ENCODE results near the gene DVL3. TPM values are rescaled to one million over a fixed set of nuclear protein-coding genes. Genes with fewer than 3 reads are reported as not detected.
"Not testable (repeated sequence)": the region's sequence is repeated elsewhere in the genome, so short reads cannot be mapped to it uniquely, and the experiment has no call there.

The DVL3 gene
- total RNA-seq, 1 donor from 2014 or later: 68.6 TPM

DNA sequence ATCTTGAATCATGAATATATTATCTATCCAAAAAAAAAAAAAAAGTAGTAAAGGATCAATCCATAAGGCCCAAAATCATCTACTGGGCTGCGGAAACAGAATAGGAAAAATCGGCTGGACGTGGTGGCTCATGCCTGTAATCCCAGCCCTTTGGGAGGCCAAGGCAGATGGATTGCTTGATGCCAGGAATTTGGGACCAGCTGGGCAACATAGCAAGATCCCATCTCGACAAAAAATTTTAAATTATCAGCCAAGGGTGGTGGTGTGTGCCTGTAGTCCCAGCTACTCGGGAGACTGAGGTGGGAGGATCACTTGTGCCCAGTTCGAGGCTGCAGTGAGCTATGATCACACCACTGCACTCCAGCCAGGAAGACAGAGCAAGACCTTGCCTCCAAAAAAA lies 6.1 kb upstream of the DVL3 start:
- intact Hi-C loops (cut with DNase I): no loop called here
- DNase-seq (ENCODE audit: low spot score): no peak

DNA sequence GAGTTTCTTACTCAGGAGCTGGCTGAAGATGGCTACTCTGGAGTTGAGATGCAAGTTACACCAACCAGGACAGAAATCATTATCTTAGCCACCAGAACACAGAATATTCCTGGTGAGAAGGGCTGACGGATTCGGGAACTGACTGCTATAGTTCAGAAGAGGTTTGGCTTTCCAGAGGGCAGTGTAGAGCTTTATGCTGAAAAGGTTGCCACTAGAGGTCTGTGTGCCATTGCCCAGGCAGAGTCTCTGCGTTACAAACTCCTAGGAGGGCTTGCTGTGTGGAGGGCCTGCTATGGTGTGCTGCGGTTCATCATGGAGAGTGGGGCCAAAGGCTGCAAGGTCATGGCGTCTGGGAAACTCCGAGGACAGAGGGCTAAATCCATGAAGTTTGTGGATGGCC lies 5.4 kb upstream of the DVL3 start:
- intact Hi-C loops (cut with DNase I); DNase-seq (ENCODE audit: low spot score): not testable (repeated sequence)

DNA sequence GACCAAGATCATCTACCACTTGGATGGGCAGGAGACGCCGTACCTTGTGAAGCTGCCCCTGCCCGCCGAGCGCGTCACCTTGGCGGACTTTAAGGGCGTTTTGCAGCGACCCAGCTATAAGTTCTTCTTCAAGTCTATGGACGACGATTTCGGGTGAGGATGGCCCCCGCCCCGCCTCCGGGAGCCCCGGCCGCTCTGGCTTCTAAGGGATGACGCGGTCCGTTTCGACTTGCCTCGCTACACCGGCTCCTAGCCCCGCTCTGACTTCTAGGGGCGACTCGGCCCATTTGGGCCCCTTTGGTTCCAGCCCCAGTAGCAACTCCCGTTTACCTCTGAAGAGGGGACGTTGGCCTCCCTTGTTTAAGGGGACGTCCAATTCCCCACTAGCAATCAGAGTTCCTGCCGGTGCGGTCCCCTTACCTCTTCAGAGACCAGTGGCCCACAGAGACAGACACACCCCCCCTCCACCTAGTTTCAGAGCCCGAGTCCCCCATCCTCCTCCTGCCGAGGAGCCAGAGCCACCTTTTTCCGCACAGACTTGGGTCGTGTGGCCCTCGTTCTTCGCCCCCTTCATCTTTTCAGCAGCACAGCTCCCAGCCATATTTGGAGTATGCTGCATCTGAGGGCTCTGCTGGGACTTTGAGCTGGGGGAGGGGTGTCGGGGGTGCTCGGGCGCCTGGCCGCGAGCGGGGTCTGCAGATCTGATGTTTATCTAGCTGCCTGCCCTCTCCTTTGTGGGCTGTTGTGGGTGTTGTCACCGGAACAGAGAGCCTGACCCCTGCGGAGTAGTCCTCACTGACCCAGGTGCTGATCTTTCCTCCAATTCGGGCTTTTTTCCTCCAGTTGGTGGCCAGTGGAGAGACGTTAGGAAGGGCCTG lies 706 bp downstream of the DVL3 start:
- intact Hi-C loops (cut with DNase I): loop anchor here (1.0 to 5.0 kb wide), 4 partner anchors 19 to 139 kb away; partner anchors contain the start of genes ABCC5, ALG3, AP2M1 and EEF1AKMT4

DNA sequence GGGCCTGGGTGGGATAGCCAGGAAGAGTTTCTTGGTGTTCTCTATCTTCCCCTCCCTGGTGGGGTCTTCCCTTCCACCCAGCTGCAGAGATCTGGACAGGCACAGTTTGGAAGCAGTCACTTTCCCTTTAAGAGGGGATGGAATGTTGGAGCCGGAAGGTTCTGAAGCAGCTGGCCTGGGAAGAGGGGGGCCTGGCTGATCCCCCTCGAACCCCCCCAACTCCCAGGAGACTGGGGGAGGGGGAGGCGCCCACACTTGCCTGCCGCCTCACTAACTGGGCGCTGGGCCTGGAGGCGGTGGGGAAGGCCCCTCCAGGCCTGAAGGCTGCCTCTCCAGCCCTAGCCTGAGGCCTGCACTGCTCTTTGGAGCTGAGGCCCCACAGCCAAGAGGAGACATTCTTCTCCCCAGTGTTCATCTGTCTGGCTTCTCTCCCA lies 1.4 kb downstream of the DVL3 start:
- DNase-seq (ENCODE audit: low spot score): peak; percentile 80

More for the DNA sequence above, 706 bp downstream of the DVL3 start:
- DNase-seq (ENCODE audit: low spot score): peak; percentile 82

DNA sequence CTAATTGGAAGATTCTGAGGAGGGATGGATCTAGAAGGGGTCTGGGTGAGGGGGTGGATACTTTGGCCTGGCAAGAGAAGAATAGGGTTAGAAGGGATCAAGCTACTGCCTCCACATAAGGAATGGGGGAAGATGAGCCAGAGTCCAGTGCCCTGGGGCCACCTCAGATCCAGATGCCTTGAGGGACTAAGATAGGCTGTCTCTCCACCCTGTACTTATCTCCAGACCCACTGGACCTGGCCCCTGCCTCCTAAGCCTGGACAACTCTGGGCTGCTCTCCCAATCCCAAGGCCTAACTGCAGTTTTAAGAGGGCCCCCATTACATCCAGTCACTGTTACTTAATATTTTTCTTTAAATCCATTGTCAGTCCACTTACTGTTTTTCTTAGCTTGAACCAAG lies 2.0 kb downstream of the DVL3 start:
- DNase-seq (ENCODE audit: low spot score): no peak
- intact Hi-C loops (cut with DNase I): loop anchor here (2.0 to 5.0 kb wide), 3 partner anchors 18 to 140 kb away; partner anchors contain the start of genes ABCC5, ALG3, AP2M1 and EEF1AKMT4

More for the DNA sequence above, 1.4 kb downstream of the DVL3 start:
- intact Hi-C loops (cut with DNase I): loop anchor here (2.0 to 5.0 kb wide), 3 partner anchors 18 to 139 kb away; partner anchors contain the start of genes ABCC5, ALG3, AP2M1 and EEF1AKMT4

DNA sequence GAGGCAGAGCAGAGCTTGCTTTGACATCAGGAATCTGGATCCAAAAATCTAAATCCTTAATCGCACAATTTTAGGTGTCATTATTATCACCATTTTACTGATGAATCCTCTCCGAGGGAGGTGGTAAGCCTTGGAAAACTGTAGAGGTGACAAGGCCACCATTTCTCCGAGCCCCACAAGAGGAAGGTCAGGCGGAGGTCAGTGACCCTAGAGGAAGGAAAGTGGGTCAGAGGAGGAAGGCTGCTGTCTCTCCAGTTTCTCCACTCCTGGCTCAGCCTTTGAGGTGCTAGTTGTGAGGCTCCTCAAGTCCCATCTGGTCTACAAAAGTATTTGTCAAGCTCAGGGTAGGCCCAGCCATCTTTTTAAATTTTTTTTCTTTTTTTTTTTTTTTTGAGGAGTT lies 3.2 kb downstream of the DVL3 start:
- no peak for DNase-seq (ENCODE audit: low spot score)
- intact Hi-C loops (cut with DNase I): loop anchor here (5.0 kb wide), 2 partner anchors 89 to 141 kb away; partner anchors contain the start of genes ABCC5, ALG3 and EEF1AKMT4

DNA sequence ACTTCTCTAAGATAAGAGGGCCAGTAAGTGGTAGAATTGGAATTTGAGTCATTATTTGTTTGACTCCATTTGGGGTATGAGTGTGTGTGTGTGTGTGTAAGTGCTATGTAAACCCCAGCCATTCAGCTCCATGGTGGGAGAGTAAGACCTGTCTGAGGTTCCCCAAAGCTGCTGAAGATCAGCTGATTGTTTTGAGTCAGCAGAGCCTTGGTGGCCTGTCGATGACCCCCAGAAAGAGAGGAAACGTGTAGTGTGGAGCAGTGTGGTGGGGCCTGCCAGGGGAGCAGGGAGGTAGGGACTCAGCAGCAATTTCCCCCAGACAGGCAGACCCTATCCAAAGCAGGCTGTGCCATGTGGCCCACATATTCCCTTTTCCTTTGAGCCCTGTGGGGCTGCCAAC lies 5.3 kb downstream of the DVL3 start:
- DNase-seq (ENCODE audit: low spot score): no peak
- intact Hi-C loops (cut with DNase I): no loop called here

DNA sequence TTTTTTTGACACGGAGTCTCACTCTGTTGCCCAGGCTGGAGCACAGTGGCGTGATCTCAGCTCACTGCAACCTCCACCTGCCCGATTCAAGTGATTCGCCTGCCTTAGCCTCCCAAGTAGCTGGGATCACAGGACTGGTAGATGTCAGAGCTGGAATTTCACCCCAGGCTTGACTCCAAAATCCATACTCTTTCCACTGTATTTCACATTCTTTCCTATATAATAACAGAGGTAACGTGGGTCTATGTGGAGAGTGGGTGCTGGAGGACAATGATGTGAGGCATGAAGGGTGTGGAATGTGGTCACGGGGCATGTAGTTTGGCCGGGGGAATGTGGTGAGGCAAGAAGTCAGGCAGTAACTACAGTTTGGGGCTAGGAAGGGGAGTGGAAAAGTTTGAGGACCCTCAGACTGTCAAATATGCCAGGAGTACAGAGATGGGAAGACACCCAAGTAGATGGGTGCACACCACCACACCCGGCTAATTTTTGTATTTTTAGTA lies 7.4 kb downstream of the DVL3 start:
- intact Hi-C loops (cut with DNase I); DNase-seq (ENCODE audit: low spot score): not testable (repeated sequence)

DNA sequence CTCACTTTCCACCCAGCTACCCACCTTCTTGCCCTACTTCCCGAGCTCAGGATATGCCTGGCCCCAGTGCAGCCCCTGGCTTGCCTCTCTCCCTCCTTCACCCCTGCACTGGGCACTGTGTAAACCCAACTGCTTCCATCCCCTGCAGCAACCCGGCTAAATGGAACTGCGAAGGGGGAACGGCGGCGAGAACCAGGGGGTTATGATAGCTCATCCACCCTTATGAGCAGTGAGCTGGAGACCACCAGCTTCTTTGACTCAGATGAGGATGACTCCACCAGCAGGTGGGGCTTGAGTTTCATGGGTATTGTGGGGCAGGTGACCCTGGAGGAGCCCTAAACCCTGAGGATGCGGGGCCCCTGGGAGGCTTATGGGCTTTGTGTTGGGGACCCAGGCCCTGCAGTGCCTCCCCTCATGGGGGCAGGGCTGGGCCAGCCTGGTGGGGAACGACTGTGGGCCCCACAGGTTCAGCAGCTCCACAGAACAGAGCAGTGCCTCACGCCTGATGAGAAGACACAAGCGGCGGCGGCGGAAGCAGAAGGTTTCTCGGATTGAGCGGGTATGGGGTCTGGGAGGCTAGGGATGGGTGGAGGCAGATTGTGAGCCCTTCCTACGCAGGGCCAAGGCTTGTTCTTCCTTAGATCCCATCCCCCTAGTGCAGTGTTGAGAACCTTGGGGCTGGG lies 9.6 kb downstream of the DVL3 start:
- DNase-seq (ENCODE audit: low spot score): no peak
- intact Hi-C loops (cut with DNase I): no loop called here

DNA sequence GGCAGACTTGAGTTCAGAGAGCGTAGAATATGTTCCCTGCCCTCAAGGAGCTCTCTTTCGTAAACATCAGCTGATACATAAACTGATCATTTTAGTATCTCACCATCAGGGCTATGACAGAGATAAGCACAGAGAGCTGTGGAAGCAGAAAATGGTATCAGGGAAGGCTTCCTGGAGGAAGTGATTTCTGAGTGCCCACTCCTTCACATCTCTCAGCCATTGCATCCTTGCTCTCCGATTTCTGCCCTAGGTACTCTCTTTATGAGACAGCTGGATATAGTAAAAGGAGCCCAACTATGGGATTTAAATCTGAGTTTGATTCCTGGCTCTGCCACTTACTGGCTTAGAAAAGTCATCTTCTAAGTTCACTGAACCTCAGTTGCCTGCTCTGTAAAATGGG lies 10.4 kb downstream of the DVL3 start:
- intact Hi-C loops (cut with DNase I): no loop called here
- DNase-seq (ENCODE audit: low spot score): no peak

DNA sequence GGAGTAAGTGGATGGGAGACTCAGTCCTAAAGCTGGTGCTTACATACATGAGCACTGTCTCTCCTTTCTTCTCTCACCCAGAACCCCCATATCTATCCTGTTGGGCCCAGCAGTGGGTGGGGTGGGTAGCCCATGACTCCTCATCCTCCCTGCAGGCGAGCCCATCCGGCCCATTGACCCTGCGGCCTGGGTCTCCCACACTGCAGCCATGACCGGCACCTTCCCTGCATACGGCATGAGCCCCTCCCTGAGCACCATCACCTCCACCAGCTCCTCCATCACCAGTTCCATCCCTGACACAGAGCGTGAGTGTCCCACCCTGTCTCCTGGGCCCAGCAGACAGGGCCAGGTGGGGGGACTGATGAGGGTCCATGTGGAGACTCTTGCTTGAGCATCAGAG lies 11.5 kb downstream of the DVL3 start:
- intact Hi-C loops (cut with DNase I): no loop called here
- no peak for DNase-seq (ENCODE audit: low spot score)

DNA sequence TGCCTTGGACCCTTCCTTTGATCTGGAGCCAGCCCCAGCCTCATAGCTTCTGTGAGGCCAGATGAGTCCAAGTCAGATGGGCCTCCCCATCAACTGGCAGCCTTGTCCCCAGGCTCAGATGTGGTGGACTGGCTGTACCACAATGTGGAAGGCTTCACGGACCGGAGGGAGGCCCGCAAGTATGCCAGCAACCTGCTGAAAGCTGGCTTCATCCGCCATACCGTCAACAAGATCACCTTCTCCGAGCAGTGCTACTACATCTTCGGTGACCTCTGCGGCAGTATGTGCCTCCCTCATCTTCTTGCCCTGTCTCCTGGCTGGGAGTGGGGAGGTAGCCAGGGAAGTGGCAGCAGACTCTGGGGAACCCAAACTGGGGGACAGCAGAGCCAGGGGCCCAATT lies 12.6 kb downstream of the DVL3 start:
- DNase-seq (ENCODE audit: low spot score): no peak

DNA sequence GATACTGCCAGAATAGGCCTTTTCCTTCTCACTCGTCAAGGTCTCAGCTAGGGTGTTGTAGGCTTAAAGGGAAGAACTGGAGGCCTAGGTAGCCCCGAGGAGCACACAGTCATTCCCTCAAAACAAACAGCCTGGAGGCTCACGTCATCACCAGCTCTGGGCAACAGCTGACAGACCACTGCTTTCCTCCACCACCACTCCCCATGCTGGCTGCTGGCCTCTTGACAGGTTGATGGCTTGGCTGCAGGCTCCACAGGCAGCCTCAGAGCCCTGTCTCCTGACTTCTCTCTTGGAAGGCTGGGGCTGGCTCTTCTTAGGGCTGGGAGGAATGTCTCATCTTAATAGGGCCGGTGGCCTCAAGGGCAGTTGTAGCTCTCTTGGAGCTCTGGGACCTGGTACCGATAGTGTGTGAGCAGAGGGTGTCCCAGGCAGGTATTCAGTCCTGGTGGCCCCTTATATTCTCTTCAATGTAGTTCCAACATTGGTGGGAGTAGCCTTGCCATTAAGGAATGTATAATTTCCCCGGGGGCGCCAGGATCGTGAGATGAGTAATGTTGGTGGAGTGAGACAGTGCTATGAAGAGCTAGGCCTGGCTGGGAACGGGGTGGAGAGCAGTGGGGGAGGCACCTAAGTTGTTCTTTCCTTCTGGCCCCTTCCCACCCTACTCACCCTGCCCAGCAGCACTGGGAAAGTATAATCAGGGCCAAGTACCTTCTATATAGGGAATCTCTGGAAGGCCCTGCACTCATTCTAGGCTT lies 13.4 kb downstream of the DVL3 start:
- intact Hi-C loops (cut with DNase I): no loop called here
- no peak for DNase-seq (ENCODE audit: low spot score)

More for the DNA sequence above, 12.6 kb downstream of the DVL3 start:
- intact Hi-C loops (cut with DNase I): no loop called here

DNA sequence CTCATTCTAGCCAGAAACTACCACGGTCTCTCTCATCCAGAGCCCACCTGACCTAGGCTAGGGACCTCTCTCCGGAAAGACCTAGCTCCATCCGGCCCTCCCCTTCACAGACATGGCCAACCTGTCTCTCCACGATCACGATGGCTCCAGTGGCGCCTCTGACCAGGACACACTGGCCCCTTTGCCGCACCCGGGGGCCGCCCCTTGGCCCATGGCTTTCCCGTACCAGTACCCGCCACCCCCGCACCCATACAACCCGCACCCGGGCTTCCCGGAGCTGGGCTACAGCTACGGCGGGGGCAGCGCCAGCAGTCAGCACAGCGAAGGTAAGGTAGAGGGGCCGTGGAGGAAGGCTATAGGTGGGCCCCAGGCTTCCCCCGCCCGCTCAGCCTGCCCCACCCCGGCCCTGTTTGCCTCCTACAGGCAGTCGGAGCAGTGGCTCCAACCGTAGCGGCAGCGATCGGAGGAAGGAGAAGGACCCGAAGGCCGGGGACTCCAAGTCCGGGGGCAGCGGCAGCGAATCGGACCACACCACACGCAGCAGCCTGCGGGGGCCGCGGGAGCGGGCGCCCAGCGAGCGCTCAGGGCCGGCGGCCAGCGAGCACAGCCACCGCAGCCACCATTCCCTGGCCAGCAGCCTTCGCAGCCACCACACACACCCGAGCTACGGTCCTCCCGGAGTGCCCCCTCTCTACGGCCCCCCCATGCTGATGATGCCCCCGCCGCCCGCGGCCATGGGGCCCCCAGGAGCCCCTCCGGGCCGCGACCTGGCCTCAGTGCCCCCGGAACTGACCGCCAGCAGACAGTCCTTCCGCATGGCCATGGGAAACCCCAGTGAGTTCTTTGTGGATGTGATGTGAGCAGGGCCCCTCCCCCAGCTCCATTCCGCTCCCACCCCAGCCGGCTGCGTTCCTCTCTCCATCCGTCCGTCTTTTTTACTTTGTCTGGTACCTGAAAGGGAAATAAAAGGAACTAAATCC lies 15.0 kb downstream of the DVL3 start:
- no peak for DNase-seq (ENCODE audit: low spot score)
- intact Hi-C loops (cut with DNase I): no loop called here

DNA sequence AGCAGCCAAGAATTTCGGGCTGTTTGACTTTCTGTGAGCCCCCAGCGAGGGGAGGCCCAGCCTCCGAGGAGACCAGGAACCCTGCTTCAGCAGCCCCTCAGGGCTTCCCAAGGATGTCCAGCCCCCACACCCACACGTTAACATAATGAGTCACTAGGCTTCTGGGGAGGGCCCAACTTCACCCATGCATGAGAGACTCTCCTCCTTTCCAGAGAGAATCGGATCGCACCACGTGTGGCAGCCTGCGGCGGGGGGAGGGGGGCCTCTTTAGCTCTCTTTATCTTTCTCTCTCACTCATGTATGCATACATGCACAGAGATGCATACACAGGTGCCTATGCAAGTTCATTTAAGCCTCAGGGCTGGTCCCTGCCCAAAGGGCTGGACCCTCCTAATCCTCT lies 16.4 kb downstream of the DVL3 start:
- intact Hi-C loops (cut with DNase I): no loop called here
- DNase-seq (ENCODE audit: low spot score): no peak

DNA sequence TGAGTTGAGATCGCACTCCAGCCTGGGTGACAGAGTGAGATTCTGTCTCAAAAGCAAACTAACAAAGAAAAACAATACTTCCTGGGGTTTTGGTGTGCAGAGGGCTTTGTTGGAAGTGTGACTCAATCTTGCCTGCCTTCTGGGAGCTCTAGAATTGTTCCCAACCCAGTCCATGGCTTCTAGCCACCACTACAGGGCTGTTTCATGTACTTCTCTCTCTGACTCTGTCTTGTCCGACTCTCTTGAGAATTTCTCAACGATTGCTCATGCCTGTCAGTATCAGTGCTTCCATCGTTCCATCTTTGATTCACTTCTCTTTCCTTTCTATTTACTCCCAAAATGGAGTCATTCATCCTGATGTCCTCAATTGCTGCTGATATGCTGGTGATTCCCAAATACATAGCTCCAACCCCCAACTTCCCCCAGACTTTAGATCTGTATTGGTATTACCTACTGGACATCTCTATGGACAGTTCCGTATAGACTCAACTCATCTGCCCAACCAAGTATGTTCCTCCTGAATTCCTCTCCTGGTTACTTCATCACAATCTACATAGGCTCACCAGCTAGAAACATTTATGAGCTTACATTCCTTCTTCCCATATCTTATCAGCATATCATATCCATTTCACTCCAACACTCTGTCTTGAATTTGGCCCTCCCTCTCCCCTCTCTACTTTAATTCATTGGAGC lies 17.6 kb downstream of the DVL3 start:
- DNase-seq (ENCODE audit: low spot score): no peak
- intact Hi-C loops (cut with DNase I): no loop called here

DNA sequence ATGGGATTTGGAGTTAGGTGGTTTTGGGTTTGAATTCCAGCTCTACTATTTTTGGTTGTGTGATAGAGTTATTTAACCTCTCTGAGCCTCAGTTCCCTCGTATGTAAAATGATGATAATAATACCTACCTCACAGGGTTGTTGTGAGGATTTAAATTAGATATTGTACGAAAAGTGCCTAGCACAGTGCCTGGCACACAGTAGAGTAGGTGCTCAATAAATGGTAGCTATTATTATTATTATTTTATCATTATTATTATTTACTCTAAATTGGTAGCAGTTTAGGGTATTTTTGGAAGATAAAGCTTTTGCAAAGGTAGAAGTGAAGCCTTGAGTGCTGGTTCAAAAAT lies 18.2 kb downstream of the DVL3 start:
- intact Hi-C loops (cut with DNase I): no loop called here
- DNase-seq (ENCODE audit: low spot score): no peak

DNA sequence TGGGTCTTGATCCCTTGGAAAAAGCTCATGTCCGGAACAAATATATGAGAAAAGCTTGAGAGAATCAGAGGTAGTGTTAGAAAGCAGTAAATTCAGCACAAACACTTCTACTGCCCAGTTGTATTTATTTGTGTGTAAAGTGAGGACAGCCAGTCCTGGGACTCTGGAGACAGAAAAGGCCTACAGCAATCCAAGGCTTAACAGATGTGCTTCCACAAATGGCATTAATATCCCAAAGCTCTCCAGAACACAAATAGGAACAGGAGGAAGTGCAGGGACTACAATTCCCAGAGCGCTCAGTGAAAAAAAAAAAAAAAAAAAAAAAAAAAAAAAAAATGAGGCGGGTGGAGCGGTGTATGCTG lies 19.1 kb downstream of the DVL3 start:
- no peak for DNase-seq (ENCODE audit: low spot score)
- intact Hi-C loops (cut with DNase I): loop anchor here (1.0 to 2.0 kb wide), 4 partner anchors 11 to 75 kb away; partner anchors contain the start of genes ALG3 and EEF1AKMT4
